ENCODE results near the gene DNAJC10.
A peak's percentile ranks its signal among the peaks of the same experiment; 100 is the strongest.
"Not testable (repeated sequence)": the region's sequence is repeated elsewhere in the genome, so short reads cannot be mapped to it uniquely, and the experiment has no call there.

Gene DNAJC10

GRCh38 chr2:182740701-182741100 is 24.6 kb downstream of the DNAJC10 start:
- no peak for DNase-seq (ENCODE audit: low read depth)
- TF ChIP-seq CTCF (IDR thresholded peaks at IDR 0.05; ENCODE audit: control insufficient read depth, extremely low read depth, insufficient read depth), result no peak
- H3K4me3 ChIP-seq (ENCODE audit: low read depth, low read length), result no peak overlapping the region

GRCh38 chr2:182741620-182742019 is 25.6 kb downstream of the DNAJC10 start:
- no peak for DNase-seq (ENCODE audit: low read depth)
- no peak overlapping the region for H3K4me3 ChIP-seq (ENCODE audit: low read depth, low read length)
- TF ChIP-seq CTCF (IDR thresholded peaks at IDR 0.05; ENCODE audit: control insufficient read depth, extremely low read depth, insufficient read depth), result no peak

GRCh38 chr2:182744490-182744889 is 28.4 kb downstream of the DNAJC10 start:
- H3K4me3 ChIP-seq (ENCODE audit: low read depth, low read length), result no peak overlapping the region
- no peak for TF ChIP-seq CTCF (IDR thresholded peaks at IDR 0.05; ENCODE audit: control insufficient read depth, extremely low read depth, insufficient read depth)

GRCh38 chr2:182745061-182745460 is 29.0 kb downstream of the DNAJC10 start:
- DNase-seq (ENCODE audit: low read depth), result peak; percentile 27
- TF ChIP-seq CTCF (IDR thresholded peaks at IDR 0.05; ENCODE audit: control insufficient read depth, extremely low read depth, insufficient read depth), result no peak

More at GRCh38 chr2:182744490-182744889, 28.4 kb downstream of the DNAJC10 start:
- no peak for DNase-seq (ENCODE audit: low read depth)

GRCh38 chr2:182745894-182746293 is 29.8 kb downstream of the DNAJC10 start:
- not testable (repeated sequence) for DNase-seq (ENCODE audit: low read depth); H3K4me3 ChIP-seq (ENCODE audit: low read depth, low read length)

More at GRCh38 chr2:182745061-182745460, 29.0 kb downstream of the DNAJC10 start:
- no peak overlapping the region for H3K4me3 ChIP-seq (ENCODE audit: low read depth, low read length)

- no peak for DNase-seq (ENCODE audit: low read depth)
- TF ChIP-seq CTCF (IDR thresholded peaks at IDR 0.05; ENCODE audit: control insufficient read depth, extremely low read depth, insufficient read depth), result no peak
- no peak overlapping the region for H3K4me3 ChIP-seq (ENCODE audit: low read depth, low read length)
Measured at GRCh38 chr2:182754231-182754630, 38.2 kb downstream of the DNAJC10 start.

GRCh38 chr2:182758379-182758778 is 42.3 kb downstream of the DNAJC10 start:
- DNase-seq (ENCODE audit: low read depth), result no peak
- H3K4me3 ChIP-seq (ENCODE audit: low read depth, low read length), result no peak overlapping the region
- TF ChIP-seq CTCF (IDR thresholded peaks at IDR 0.05; ENCODE audit: control insufficient read depth, extremely low read depth, insufficient read depth), result no peak

All from LNCaP clone FGC (cell line).